ENCODE results near the gene MPP3.

The MPP3 gene

GRCh38 chr17:43778337-43779144 is 54.4 kb downstream of the MPP3 start, which contains the start of gene DUSP3:
TSS of gene DUSP3 (minus strand) at chr17:43778977. CDS start at chr17:43778924, 53 bp downstream.
- Histone ChIP-seq H3K36me3 (ENCODE audit: control insufficient read depth in 1 of 2, insufficient read depth in 2 of 2, low read length in 2 of 2) (peaks cover 17 to 20% of the 10 kb centered on the region in 2 donors), H3K27ac (ENCODE audit: low read length) (peak within 1 kb of the TSS; percentile 84), H3K27me3 (ENCODE audit: low read depth, low read length) (no peaks in the 10 kb centered on the region), H3K9me3 (ENCODE audit: control insufficient read depth in 1 of 2, low read length in 2 of 2) (no peaks in the 10 kb centered on the region), H3K4me3 (ENCODE audit: low read depth in 1 of 2, low read length in 2 of 2) (peak within 1 kb of the TSS; percentile 62 to 77), H3K4me1 (ENCODE audit: control insufficient read depth in 1 of 2, insufficient read depth in 2 of 2, low read length in 2 of 2) (peaks cover 4 to 23% of the 10 kb centered on the region in 2 donors)

- no peaks in the 10 kb centered on the region for H3K9me3 ChIP-seq (ENCODE audit: control insufficient read depth in 1 of 2, low read length in 2 of 2)
- no peak overlapping the region for H3K27ac ChIP-seq (ENCODE audit: low read length)
- H3K27me3 ChIP-seq (ENCODE audit: low read depth, low read length) = no peaks in the 10 kb centered on the region
- no peak overlapping the region for H3K4me3 ChIP-seq (ENCODE audit: low read depth in 1 of 2, low read length in 2 of 2)
- peaks cover 42 to 56% of the 10 kb centered on the region in 2 donors for H3K36me3 ChIP-seq (ENCODE audit: control insufficient read depth in 1 of 2, insufficient read depth in 2 of 2, low read length in 2 of 2)
- peaks cover 4 to 22% of the 10 kb centered on the region in 2 donors for H3K4me1 ChIP-seq (ENCODE audit: control insufficient read depth in 1 of 2, insufficient read depth in 2 of 2, low read length in 2 of 2)
These were observed 58.4 kb downstream of the MPP3 start for GRCh38 chr17:43774304-43775250.

- peaks cover 4 to 26% of the 10 kb centered on the region in 2 donors for H3K4me1 ChIP-seq (ENCODE audit: control insufficient read depth in 1 of 2, insufficient read depth in 2 of 2, low read length in 2 of 2)
- no peaks in the 10 kb centered on the region for H3K9me3 ChIP-seq (ENCODE audit: control insufficient read depth in 1 of 2, low read length in 2 of 2)
- no peak overlapping the region for H3K27ac ChIP-seq (ENCODE audit: low read length)
- H3K27me3 ChIP-seq (ENCODE audit: low read depth, low read length) = no peaks in the 10 kb centered on the region
- H3K36me3 ChIP-seq (ENCODE audit: control insufficient read depth in 1 of 2, insufficient read depth in 2 of 2, low read length in 2 of 2) = peaks cover 54 to 61% of the 10 kb centered on the region in 2 donors
- no peak overlapping the region for H3K4me3 ChIP-seq (ENCODE audit: low read depth in 1 of 2, low read length in 2 of 2)
These were observed 59.9 kb downstream of the MPP3 start for GRCh38 chr17:43772877-43773648.

DNA sequence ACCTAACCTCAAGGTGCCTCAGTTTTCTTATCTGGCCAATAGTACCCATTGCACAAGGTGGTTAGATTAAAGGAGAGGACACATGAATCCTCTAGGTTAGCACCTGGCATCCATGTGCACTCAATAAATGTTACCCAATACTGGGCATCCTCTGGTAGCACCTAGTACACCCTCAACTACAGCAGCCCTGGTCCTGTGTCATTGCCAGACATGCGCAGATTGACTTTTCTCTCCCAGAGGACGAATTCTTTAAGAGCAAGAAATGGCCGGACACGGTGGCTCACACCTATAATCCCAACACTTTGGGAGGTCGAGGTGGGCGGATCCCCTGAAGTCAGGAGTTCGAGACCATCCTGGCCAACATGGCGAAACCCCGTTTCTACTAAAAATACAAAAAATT is 61.5 kb downstream of the MPP3 start:
- H3K4me1 ChIP-seq (ENCODE audit: control insufficient read depth in 1 of 2, insufficient read depth in 2 of 2, low read length in 2 of 2) = peaks cover 0 to 16% of the 10 kb centered on the region in 2 donors
- H3K4me3 ChIP-seq (ENCODE audit: low read depth in 1 of 2, low read length in 2 of 2) = no peak overlapping the region
- no peaks in the 10 kb centered on the region for H3K9me3 ChIP-seq (ENCODE audit: control insufficient read depth in 1 of 2, low read length in 2 of 2)
- no peaks in the 10 kb centered on the region for H3K27me3 ChIP-seq (ENCODE audit: low read depth, low read length)
- H3K27ac ChIP-seq (ENCODE audit: low read length) = no peak overlapping the region
- peaks cover 57 to 66% of the 10 kb centered on the region in 2 donors for H3K36me3 ChIP-seq (ENCODE audit: control insufficient read depth in 1 of 2, insufficient read depth in 2 of 2, low read length in 2 of 2)

DNA sequence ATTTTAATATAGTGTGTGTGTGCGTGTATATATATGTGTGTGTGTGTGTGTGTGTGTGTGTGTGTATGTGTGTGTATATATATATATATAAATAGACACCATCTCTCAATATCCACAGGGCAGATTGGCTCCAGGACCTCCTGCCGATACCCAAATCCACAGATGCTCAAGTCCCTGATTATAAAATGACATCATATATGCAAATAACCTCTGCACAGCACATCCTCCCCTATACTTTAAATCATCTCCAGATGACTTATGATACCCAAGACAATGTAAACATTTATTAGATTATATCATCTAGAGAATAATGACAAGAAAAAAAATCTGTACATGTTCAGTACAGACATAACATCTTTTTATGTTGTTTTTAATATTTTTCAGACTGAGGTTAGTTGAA is 62.0 kb downstream of the MPP3 start:
- Histone ChIP-seq H3K27me3 (ENCODE audit: low read depth, low read length) (no peaks in the 10 kb centered on the region), H3K36me3 (ENCODE audit: control insufficient read depth in 1 of 2, insufficient read depth in 2 of 2, low read length in 2 of 2) (peaks cover 60 to 66% of the 10 kb centered on the region in 2 donors), H3K9me3 (ENCODE audit: control insufficient read depth in 1 of 2, low read length in 2 of 2) (no peaks in the 10 kb centered on the region), H3K4me3 (ENCODE audit: low read depth in 1 of 2, low read length in 2 of 2) (no peak overlapping the region), H3K4me1 (ENCODE audit: control insufficient read depth in 1 of 2, insufficient read depth in 2 of 2, low read length in 2 of 2) (peaks cover 0 to 12% of the 10 kb centered on the region in 2 donors), H3K27ac (ENCODE audit: low read length) (no peak overlapping the region)

DNA sequence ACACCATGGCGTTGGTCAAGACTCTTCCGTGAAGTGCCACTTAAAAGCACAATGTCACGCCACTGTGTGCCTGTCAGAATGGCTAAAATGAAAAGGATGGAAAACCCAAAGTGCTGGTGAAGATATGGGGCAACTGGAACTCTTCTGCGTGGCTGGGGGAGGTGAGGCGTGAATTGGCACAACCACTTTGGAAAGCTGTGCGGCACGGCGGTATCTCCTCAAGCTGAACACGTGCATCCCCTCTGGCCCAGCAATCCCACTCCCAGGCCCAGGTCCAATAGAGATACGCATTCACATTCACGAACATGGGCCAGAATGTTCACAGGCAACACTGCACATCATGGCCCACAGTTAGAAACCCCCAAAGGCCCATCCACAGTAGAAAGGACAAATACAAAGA is 63.1 kb downstream of the MPP3 start:
- no peaks in the 10 kb centered on the region for H3K9me3 ChIP-seq (ENCODE audit: control insufficient read depth in 1 of 2, low read length in 2 of 2)
- H3K4me3 ChIP-seq (ENCODE audit: low read depth in 1 of 2, low read length in 2 of 2) = no peak overlapping the region
- no peaks in the 10 kb centered on the region for H3K27me3 ChIP-seq (ENCODE audit: low read depth, low read length)
- peaks cover 0 to 7% of the 10 kb centered on the region in 2 donors for H3K4me1 ChIP-seq (ENCODE audit: control insufficient read depth in 1 of 2, insufficient read depth in 2 of 2, low read length in 2 of 2)
- peaks cover 57 to 63% of the 10 kb centered on the region in 2 donors for H3K36me3 ChIP-seq (ENCODE audit: control insufficient read depth in 1 of 2, insufficient read depth in 2 of 2, low read length in 2 of 2)
- no peak overlapping the region for H3K27ac ChIP-seq (ENCODE audit: low read length)

DNA sequence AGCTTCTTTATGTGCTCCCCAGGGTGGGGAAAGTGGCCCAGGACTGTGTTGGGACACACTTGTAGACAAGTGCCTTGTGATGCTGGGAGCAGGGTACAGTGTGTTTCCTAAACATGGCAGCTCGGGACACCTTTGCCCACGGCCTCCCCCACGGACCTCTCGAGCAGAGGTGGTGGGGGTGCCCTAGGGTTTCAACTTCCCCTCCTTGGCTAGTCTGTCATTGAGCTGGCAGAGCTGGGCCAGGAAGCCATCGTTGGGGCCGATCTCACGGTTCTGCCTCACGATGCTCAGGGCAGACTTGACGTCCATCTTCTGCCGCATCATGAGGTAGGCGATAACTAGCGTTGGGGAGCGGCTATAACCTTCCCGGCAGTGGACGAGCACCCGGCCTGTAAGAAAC is 63.5 kb downstream of the MPP3 start:
- Histone ChIP-seq H3K4me3 (ENCODE audit: low read depth in 1 of 2, low read length in 2 of 2) (no peak overlapping the region), H3K27me3 (ENCODE audit: low read depth, low read length) (no peaks in the 10 kb centered on the region), H3K4me1 (ENCODE audit: control insufficient read depth in 1 of 2, insufficient read depth in 2 of 2, low read length in 2 of 2) (peaks cover 0 to 7% of the 10 kb centered on the region in 2 donors), H3K27ac (ENCODE audit: low read length) (peak overlapping the region; percentile 52), H3K9me3 (ENCODE audit: control insufficient read depth in 1 of 2, low read length in 2 of 2) (no peaks in the 10 kb centered on the region), H3K36me3 (ENCODE audit: control insufficient read depth in 1 of 2, insufficient read depth in 2 of 2, low read length in 2 of 2) (peaks cover 53 to 61% of the 10 kb centered on the region in 2 donors)

- Histone ChIP-seq H3K27ac (ENCODE audit: low read length) (peak overlapping the region; percentile 52), H3K36me3 (ENCODE audit: control insufficient read depth in 1 of 2, insufficient read depth in 2 of 2, low read length in 2 of 2) (peaks cover 48 to 56% of the 10 kb centered on the region in 2 donors)
These were observed 64.0 kb downstream of the MPP3 start for GRCh38 chr17:43768943-43769342.

GRCh38 chr17:43768382-43768781 is 64.6 kb downstream of the MPP3 start:
- no peaks in the 10 kb centered on the region for H3K9me3 ChIP-seq (ENCODE audit: control insufficient read depth in 1 of 2, low read length in 2 of 2)
- peaks cover 48 to 52% of the 10 kb centered on the region in 2 donors for H3K36me3 ChIP-seq (ENCODE audit: control insufficient read depth in 1 of 2, insufficient read depth in 2 of 2, low read length in 2 of 2)
- H3K4me3 ChIP-seq (ENCODE audit: low read depth in 1 of 2, low read length in 2 of 2) = no peak overlapping the region
- no peaks in the 10 kb centered on the region for H3K27me3 ChIP-seq (ENCODE audit: low read depth, low read length)
- H3K27ac ChIP-seq (ENCODE audit: low read length) = peak overlapping the region; percentile 52
- peaks cover 0 to 7% of the 10 kb centered on the region in 2 donors for H3K4me1 ChIP-seq (ENCODE audit: control insufficient read depth in 1 of 2, insufficient read depth in 2 of 2, low read length in 2 of 2)

More at GRCh38 chr17:43768943-43769342, 64.0 kb downstream of the MPP3 start:
- no peaks in the 10 kb centered on the region for H3K9me3 ChIP-seq (ENCODE audit: control insufficient read depth in 1 of 2, low read length in 2 of 2)
- H3K27me3 ChIP-seq (ENCODE audit: low read depth, low read length) = no peaks in the 10 kb centered on the region
- peaks cover 0 to 7% of the 10 kb centered on the region in 2 donors for H3K4me1 ChIP-seq (ENCODE audit: control insufficient read depth in 1 of 2, insufficient read depth in 2 of 2, low read length in 2 of 2)
- H3K4me3 ChIP-seq (ENCODE audit: low read depth in 1 of 2, low read length in 2 of 2) = no peak overlapping the region

GRCh38 chr17:43767713-43768059 is 65.3 kb downstream of the MPP3 start:
- peaks cover 0 to 7% of the 10 kb centered on the region in 2 donors for H3K4me1 ChIP-seq (ENCODE audit: control insufficient read depth in 1 of 2, insufficient read depth in 2 of 2, low read length in 2 of 2)

More at GRCh38 chr17:43767713-43768059, 65.3 kb downstream of the MPP3 start:
- peaks cover 41 to 45% of the 10 kb centered on the region in 2 donors for H3K36me3 ChIP-seq (ENCODE audit: control insufficient read depth in 1 of 2, insufficient read depth in 2 of 2, low read length in 2 of 2)
- no peaks in the 10 kb centered on the region for H3K9me3 ChIP-seq (ENCODE audit: control insufficient read depth in 1 of 2, low read length in 2 of 2)
- no peak overlapping the region for H3K4me3 ChIP-seq (ENCODE audit: low read depth in 1 of 2, low read length in 2 of 2)
- no peak overlapping the region for H3K27ac ChIP-seq (ENCODE audit: low read length)
- H3K27me3 ChIP-seq (ENCODE audit: low read depth, low read length) = no peaks in the 10 kb centered on the region
